ENCODE data around the gene NID1. TPM values are rescaled to one million over a fixed set of nuclear protein-coding genes. Genes with fewer than 3 reads are reported as not detected.

NID1 gene
- total RNA-seq, 2 donors from 2014 or later: 0.45 to 2.6 TPM

DNA sequence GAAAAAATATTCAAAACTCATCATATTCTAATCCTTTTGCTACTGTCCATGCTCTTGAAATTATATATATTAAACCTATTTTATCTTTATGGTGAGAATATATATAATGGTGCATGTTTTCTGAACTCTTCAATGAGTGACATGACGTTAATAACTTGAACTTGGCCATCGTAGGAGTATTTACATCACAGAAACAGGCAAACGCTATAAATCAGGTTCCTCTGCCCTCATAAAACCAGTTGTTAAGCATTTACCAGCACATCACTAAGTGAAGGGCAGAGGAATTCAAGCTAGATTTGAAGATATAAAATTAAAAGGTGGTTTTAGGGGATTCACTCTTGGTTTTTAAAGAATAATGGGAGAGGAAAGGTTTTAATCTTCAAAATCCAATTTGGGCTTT lies 20.5 kb downstream of the NID1 start:
- no peaks in the 10 kb centered on the region for H3K4me1 Mint-ChIP-seq
- DNase-seq: no peak
- H3K4me3 Mint-ChIP-seq: no peak overlapping the region
- peaks cover 19% of the 10 kb centered on the region for H3K27me3 Mint-ChIP-seq
- no peak for ATAC-seq
- H3K27ac Mint-ChIP-seq: no peak overlapping the region
- no peaks in the 10 kb centered on the region for H3K36me3 Mint-ChIP-seq (ENCODE audit: low read depth)
- H3K9me3 ChIP-seq (ENCODE audit: control insufficient read depth, low read length, poor library complexity, severe bottlenecking): peaks cover 2% of the 10 kb centered on the region

DNA sequence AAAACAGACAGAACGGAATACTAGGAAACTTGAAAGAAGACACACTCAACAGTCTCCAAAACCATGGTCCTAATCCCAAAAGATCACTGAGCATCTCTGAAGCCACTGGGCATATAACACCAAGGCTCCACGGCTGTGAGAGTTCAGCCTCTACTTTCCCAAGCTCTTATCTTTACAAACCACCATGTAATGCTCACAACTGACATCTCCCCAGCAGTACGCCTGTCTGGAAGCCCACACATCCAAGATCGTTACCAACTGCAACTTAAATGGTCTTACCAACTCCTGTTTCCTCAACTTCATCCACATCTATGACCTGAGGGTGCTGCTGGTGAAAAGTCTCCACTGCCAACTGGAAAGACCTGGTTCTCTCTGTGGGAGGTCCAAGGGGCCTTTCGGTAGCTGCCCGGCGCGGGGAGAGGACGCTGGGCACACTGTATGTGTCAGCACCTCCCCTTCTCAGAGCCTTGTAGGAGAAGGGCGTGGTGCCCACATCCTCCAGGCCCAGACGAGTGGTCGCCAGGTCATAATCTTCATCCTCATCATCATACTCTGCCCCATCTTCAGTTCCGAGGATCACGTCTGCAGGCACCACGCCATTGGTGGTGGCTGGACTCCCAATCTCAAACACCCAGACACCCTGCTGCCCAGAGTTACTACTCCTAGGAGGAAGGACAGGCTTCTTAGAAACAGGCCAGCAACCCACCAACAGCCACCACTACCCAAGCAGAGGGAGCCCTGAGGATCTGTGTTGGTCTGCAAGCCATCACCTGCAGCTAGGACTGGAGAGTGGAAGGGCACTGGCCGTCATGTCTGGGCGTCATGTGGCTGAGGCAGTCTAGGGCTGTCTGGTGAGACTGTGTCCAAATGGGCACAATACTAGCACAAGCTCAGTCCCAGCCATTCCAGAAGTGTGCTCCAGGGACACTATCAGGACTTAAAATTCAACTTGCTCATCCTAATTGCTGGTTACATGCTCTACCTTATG lies 23.0 kb downstream of the NID1 start:
- DNase-seq (no peak), ATAC-seq (no peak)
- Mint-ChIP-seq H3K4me1 (no peaks in the 10 kb centered on the region), H3K36me3 (ENCODE audit: low read depth) (no peaks in the 10 kb centered on the region), H3K27me3 (peaks cover 14% of the 10 kb centered on the region), H3K27ac (no peak overlapping the region), H3K4me3 (no peak overlapping the region)
- peaks cover 2% of the 10 kb centered on the region for H3K9me3 ChIP-seq (ENCODE audit: control insufficient read depth, low read length, poor library complexity, severe bottlenecking)

DNA sequence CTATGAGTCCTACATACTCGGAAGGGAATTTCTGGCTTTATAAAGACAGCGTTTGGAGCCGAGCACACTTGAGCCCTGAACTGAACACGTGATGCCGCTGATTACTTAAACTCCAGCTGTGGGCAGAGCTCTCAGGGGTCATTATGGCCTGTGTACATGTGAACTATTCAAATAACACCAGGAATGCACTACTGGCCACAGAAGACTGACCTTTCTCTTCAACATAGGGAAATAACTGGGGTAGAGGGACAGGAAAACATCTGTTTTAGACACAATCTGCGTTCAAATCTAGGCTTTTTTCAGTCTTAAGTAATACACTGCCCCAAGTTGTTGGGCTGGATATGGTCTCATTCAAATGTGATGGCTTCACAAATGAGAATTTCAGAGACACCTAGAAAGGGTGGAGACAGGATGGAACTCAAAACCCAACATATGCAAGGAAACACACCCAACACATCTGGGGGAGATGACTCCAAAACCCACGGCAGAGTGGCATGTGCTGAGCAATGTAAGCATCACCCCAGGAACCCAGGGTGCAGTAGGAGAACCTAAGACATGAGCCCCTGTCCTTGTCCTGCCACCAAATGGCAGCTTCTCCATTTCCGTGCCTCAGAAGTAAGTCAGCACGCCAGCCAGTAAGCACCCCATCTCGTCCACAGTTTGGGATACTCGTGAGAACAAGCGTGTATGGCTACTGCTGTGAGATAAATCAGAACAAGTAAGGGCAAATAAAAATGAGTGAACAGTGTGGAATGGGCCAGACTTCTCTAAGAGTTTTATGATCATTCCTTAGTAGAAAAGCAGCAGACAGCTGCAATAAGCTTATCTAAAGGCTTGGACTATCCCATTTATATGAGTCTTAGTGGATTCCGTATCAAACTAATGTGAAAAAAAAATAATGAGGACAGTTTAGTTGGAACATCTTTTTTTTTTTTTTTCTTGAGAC lies 24.9 kb downstream of the NID1 start:
- ATAC-seq: no peak
- Mint-ChIP-seq H3K4me1 (no peaks in the 10 kb centered on the region), H3K4me3 (no peak overlapping the region), H3K36me3 (ENCODE audit: low read depth) (no peaks in the 10 kb centered on the region), H3K27ac (no peak overlapping the region), H3K27me3 (peaks cover 9% of the 10 kb centered on the region)
- DNase-seq: no peak
- peaks cover 2% of the 10 kb centered on the region for H3K9me3 ChIP-seq (ENCODE audit: control insufficient read depth, low read length, poor library complexity, severe bottlenecking)

DNA sequence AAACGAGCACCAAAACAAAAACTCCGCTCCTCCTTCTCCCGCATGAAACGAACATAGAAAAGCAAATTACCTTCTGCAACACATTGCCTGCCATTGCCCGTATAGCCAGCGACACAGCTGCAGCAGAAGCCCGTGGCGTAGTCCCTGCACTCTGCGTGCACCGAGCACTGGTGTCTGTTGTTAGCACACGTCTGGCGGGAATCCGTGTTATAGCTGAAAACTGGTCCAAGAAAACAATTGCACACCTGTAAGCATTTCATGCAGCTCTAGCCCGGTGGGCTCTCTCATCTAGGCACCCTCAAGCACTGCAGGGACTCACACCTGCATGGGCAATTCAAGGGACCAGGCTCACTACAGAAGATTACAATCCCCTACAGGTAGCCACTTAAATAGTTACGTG lies 26.9 kb downstream of the NID1 start:
- DNase-seq (no peak), ATAC-seq (no peak)
- Mint-ChIP-seq H3K4me3 (no peak overlapping the region), H3K27me3 (peaks cover 9% of the 10 kb centered on the region), H3K36me3 (ENCODE audit: low read depth) (no peaks in the 10 kb centered on the region), H3K4me1 (no peaks in the 10 kb centered on the region), H3K27ac (no peak overlapping the region)
- no peaks in the 10 kb centered on the region for H3K9me3 ChIP-seq (ENCODE audit: control insufficient read depth, low read length, poor library complexity, severe bottlenecking)

DNA sequence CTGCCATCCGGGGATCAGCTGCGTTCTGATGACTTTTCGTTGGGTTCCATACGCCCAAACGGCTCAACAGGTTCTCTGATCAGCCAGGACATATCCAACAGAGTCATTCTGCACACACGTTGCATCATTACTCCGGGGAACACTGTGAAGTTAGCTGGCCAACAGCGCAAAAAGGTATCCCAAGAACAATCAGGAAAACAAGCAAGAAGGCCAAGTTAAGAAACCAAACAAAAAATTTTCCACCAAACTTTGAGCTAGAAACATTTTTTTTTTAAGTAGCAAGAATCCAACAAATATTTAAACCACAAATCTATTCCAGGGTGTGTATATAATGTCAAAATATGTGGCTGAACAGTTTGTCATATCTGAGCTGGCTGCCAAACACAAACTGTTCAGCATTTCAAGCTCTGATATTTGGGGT lies 29.2 kb downstream of the NID1 start:
- Mint-ChIP-seq H3K27ac (no peak overlapping the region), H3K4me1 (no peaks in the 10 kb centered on the region), H3K36me3 (ENCODE audit: low read depth) (no peaks in the 10 kb centered on the region), H3K4me3 (no peak overlapping the region), H3K27me3 (peaks cover 9% of the 10 kb centered on the region)
- H3K9me3 ChIP-seq (ENCODE audit: control insufficient read depth, low read length, poor library complexity, severe bottlenecking): no peaks in the 10 kb centered on the region
- no peak for DNase-seq
- no peak for ATAC-seq

DNA sequence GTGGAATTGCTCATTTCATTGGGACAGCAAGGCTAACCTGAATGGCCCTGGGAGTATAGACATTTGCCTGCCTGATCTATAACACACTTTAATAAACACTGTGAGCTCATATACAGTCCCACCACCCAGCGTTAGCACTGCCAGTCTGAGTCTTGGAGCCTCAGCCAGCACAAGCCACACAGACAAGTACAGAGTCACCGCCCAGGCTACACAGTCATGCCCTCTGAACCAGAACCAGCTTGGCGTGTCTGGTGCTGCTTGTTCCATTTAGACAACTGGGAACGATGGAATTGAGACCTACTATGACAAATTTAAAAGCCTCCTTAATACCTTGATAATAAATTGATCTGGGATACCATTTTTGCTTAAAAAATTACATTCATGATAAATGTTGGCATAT lies 31.6 kb downstream of the NID1 start:
- H3K27ac Mint-ChIP-seq: no peak overlapping the region

DNA sequence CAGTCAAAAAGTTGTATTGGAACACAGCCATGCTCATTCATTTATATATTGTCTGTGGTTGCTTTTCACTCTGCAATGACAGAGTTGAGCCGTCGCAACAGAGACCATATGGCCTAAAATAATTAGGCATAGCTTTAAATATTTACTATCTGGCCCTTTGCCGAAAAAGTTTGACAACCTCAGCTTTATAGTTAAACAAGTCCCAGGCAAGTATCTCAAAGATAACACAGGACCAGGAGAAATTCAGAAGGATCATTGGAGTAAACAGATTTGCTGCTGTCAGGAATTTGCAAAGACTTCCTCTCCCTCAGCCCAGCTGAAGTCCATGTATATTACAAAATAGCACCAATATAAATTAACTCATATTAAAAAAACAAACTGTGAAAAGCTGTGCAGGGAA lies 34.4 kb downstream of the NID1 start:
- no peaks in the 10 kb centered on the region for H3K27me3 Mint-ChIP-seq

More for the DNA sequence above, 31.6 kb downstream of the NID1 start:
- Mint-ChIP-seq H3K36me3 (ENCODE audit: low read depth) (no peaks in the 10 kb centered on the region), H3K27me3 (no peaks in the 10 kb centered on the region), H3K4me1 (no peaks in the 10 kb centered on the region), H3K4me3 (no peak overlapping the region)
- ATAC-seq: no peak
- no peak for DNase-seq
- H3K9me3 ChIP-seq (ENCODE audit: control insufficient read depth, low read length, poor library complexity, severe bottlenecking): no peaks in the 10 kb centered on the region

DNA sequence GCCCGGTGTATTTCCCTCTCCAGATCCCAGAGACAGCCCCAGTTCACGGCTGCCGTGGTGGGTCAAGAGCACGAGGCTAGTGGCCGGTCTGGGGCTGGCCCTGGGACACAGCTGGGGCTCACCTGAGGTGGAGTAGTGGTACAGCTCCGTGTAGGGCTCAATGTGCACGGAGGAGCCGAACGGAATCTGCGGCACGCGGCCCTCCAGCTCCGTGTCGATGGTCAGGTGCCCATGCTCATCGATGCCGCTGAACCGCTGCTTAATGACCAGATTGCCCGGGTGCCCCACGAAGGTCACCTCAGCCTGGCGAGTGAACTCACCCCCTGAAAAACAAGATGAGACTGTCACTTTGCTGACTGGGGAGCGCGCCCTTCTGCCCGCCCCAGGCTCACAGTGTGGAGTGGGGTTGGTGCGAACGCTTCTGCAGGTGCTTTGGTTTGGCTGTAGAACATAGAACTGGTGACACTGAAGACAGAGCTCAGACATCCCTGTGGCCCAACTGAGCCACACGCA lies 35.4 kb downstream of the NID1 start:
- Mint-ChIP-seq H3K36me3 (ENCODE audit: low read depth) (no peaks in the 10 kb centered on the region), H3K4me1 (peaks cover 9% of the 10 kb centered on the region), H3K27ac (no peak overlapping the region), H3K4me3 (no peak overlapping the region), H3K27me3 (no peaks in the 10 kb centered on the region)
- no peaks in the 10 kb centered on the region for H3K9me3 ChIP-seq (ENCODE audit: control insufficient read depth, low read length, poor library complexity, severe bottlenecking)
- no peak for DNase-seq
- no peak for ATAC-seq

More for the DNA sequence above, 34.4 kb downstream of the NID1 start:
- H3K36me3 Mint-ChIP-seq (ENCODE audit: low read depth): no peaks in the 10 kb centered on the region
- no peak overlapping the region for H3K27ac Mint-ChIP-seq
- H3K4me3 Mint-ChIP-seq: no peak overlapping the region
- H3K4me1 Mint-ChIP-seq: peaks cover 9% of the 10 kb centered on the region
- no peaks in the 10 kb centered on the region for H3K9me3 ChIP-seq (ENCODE audit: control insufficient read depth, low read length, poor library complexity, severe bottlenecking)
- DNase-seq: no peak
- ATAC-seq: no peak

DNA sequence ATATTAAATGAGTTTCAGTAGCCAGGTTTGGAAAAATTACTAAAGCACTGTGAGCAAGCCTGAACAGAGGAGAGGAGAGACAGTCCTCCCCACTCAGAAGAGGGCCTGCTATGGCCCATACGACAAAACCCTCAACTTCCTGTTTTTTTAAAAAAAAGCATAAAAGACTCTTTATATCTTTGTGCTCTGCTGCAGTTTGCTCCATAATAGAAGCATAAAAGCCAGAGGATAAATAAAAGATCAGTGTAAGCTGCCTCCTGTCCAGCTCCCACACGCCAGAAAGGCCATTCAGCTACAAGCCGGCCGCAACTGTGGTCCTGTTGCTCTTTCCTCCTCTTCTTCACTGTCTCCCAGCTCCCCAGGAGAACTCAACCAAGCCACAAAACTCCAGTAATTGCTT lies 37.8 kb downstream of the NID1 start:
- H3K4me3 Mint-ChIP-seq: peak overlapping the region; percentile 31
- H3K36me3 Mint-ChIP-seq (ENCODE audit: low read depth): no peaks in the 10 kb centered on the region
- no peaks in the 10 kb centered on the region for H3K27me3 Mint-ChIP-seq
- ATAC-seq (no peak), DNase-seq (no peak)
- peak overlapping the region; percentile 29 for H3K27ac Mint-ChIP-seq
- H3K9me3 ChIP-seq (ENCODE audit: control insufficient read depth, low read length, poor library complexity, severe bottlenecking): no peaks in the 10 kb centered on the region
- H3K4me1 Mint-ChIP-seq: peaks cover 9% of the 10 kb centered on the region

DNA sequence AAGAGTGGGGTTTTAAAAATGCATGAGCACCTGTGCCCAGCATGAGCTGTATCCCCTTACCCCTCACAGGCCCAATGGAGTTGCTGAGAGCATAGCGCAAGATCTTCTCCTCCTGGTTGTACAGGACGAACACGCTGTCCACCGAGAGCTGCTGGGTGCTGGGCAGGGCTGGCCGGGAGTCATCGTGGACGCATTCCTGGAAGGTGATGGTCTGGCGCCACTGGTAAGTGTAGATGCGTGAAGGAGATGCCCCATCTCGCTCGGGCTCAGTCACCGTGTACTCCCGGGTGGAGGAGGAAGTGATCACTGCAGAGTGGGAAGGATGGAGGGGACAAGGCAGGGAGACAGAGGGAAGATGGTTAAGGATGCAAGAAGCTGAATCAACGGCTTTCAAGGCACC lies 39.1 kb downstream of the NID1 start:
- no peak overlapping the region for H3K4me3 Mint-ChIP-seq
- H3K27ac Mint-ChIP-seq: no peak overlapping the region

DNA sequence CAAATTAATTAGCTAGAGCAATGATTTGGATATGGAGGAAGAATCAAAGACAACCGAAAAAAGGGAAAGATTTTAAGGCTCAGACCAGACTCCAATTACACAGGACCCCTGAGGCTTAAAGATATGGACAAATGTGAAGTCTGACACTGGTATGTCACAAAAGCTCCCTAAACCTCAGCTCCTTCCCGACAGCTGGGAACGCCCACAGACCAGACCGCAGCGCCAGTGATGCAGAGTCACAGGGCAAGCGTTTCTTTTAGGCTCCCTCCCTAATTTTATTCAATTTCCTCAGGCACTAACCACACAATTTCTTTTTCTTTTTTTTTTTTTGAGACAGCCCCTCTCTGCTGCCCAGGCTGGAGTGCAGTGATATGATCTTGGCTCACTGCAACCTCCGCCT lies 40.2 kb downstream of the NID1 start:
- DNase-seq (no peak), ATAC-seq (no peak)
- H3K9me3 ChIP-seq (ENCODE audit: control insufficient read depth, low read length, poor library complexity, severe bottlenecking): no peaks in the 10 kb centered on the region
- Mint-ChIP-seq H3K36me3 (ENCODE audit: low read depth) (peaks cover 2% of the 10 kb centered on the region), H3K27ac (no peak overlapping the region), H3K27me3 (peaks cover 9% of the 10 kb centered on the region), H3K4me3 (no peak overlapping the region), H3K4me1 (peaks cover 9% of the 10 kb centered on the region)

More for the DNA sequence above, 39.1 kb downstream of the NID1 start:
- DNase-seq (no peak), ATAC-seq (no peak)
- Mint-ChIP-seq H3K36me3 (ENCODE audit: low read depth) (no peaks in the 10 kb centered on the region), H3K4me1 (peaks cover 9% of the 10 kb centered on the region), H3K27me3 (peaks cover 1% of the 10 kb centered on the region)
- no peaks in the 10 kb centered on the region for H3K9me3 ChIP-seq (ENCODE audit: control insufficient read depth, low read length, poor library complexity, severe bottlenecking)

DNA sequence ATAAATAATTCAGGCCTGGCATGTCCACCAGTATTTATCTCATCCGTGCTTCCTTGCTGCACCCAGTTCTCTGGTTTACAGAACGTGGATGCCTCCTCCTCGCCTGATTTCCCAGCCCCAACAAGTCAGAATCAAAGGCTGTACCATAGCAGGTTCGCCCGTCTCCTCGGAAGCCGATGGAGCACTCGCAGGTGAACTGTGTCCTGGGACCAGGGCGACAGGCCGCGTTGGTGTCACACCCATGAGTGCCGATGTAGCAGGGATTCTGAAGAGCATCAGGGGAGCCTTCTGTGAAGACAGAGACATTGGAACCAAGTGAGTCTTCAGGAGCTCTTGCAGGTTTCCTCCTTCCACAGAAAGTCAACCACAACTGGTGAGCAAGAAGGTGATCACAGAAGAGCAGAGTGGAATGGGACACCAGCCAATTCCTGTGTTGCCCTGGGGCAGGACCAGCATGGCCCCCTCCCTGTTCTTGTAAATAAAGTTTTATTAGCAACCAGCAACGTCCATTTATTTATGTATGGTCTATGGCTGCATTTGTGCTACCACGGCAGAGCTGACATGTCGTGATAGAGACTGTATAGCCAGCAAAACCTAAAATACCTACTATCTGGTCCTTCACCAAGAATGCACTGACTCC lies 40.8 kb downstream of the NID1 start:
- ATAC-seq (no peak), DNase-seq (no peak)
- Mint-ChIP-seq H3K27me3 (peaks cover 9% of the 10 kb centered on the region), H3K4me1 (peaks cover 9% of the 10 kb centered on the region), H3K27ac (no peak overlapping the region), H3K4me3 (no peak overlapping the region), H3K36me3 (ENCODE audit: low read depth) (peaks cover 2% of the 10 kb centered on the region)
- H3K9me3 ChIP-seq (ENCODE audit: control insufficient read depth, low read length, poor library complexity, severe bottlenecking): no peaks in the 10 kb centered on the region

Data from T-helper 17 cell (primary cell).